GM18870 (cell line): ENCODE results near the gene CIB1.

ENCODE experiments used
- ATAC-seq: cut with Tn5 transposase; IDR thresholded peaks from one replicate; pipeline ENCODE4 v1.9.1; 2021; ENCODE audit warnings: moderate library complexity; ENCODE audit not compliant: unreplicated experiment

CIB1 gene

DNA sequence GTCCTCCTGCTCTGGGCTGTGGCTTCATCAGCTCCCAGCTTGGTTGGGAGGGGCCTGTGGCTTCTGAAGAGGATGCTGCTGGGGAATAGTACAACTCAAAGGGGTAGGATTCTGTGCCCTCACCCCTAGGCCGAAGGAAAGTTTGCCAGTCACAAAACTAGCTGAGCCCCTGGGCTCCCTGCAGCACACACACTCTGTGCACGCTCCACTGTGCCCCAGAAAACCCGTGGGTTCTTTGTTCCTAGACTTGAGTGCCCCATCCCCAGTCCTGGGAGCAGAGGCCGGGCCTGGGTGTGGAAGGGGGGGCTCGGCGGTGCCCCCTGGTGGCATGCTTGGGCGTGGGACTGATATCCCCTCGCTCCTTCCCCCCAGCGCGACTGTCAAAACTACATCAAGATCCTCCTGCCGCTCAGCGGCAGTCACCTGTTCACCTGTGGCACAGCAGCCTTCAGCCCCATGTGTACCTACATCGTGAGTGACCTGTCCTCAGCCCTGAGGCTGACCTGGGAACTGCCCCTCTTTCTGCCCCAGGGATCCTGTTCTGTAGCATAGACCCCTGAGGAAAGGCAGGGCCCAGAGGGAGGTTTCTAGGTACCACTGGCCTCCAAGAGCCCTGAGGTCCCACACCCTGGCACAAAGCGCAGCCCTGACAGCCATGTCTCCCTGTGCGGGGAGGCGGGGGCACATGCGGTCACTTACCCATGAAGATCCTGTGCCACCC, 14.2 kb downstream of the CIB1 start:
- ATAC-seq, result no peak

DNA sequence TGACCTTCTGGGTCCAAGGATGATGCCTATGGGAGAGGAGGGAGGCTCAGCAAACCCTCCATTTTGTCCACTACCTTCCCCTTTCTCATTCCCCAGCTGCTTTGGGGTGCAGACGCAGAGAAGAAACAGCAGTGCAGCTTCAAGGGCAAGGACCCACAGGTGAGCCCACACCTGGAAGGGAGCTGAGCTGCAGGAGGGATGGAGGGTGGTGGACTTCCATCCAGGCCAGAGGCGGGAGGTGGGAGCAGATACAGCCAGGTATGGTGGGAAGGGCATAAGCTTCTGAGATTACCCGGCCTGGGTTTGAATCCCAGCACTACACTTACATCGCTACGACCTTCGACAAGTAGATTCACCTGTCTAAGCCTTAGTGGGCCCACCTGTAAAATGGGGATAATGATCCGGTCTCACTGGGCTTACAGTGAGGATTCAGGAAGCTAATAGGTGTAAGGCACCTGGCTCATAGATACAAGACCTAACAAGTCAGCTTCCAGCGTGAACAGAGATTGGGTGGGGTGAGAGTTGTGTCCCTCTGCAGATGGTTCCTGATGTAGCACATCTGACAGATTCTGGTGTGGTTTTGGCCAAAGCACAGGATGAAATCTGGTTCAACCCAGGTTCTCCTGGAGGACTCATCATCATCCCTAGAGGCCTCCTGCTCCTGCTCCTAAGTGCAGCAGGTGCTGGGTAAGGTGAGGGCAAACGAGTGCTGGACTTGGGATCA, 15.9 kb downstream of the CIB1 start:
- ATAC-seq, result no peak

DNA sequence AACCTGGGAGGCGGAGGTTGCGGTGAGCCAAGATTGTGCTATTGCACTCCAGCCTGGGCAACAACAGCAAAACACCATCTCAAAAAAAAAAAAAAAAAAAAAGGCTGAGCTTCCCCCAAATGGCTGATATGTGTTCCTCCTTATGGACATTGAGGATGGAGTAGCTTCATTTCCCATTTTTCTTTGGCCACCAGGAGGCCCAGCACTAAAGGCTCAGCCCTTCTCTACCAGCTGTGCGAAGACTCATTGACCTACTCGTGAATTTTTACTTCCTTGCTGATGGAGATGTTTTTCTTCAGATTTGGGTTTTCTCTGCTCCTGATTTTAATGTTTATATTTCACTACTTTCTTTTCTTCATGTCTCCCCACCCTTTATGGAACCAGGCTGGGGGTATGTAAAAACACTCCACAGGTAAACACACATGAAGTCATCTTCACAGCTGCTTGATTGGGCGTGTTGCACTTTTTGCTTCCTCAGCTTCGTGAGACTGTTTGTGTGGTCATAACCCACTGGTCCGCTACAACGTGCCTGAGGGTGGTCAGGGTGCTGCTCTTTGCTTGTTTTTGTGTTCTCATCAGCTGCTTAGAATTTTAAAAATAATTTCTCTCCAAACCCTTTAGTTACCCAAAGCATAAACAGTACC, 19.1 kb downstream of the CIB1 start:
- no peak for ATAC-seq

DNA sequence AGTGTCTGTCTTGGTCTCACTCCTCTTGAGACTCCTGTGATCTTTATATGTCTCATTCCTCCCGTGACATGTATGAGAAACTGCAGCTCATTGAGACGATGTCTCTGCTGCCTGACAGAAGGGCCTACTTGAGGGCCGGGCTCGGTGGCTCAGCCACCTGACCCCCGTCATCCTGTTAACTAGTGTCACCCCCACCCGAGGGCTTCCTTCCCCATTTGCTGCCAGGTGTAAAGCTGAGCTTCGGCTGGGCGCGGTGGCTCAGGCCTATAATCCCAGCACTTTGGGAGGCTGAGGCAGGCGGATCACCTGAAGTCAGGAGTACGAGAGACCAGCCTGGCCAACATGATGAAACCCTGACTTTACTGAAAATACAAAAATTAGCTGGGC, 19.9 kb downstream of the CIB1 start:
- no peak for ATAC-seq

DNA sequence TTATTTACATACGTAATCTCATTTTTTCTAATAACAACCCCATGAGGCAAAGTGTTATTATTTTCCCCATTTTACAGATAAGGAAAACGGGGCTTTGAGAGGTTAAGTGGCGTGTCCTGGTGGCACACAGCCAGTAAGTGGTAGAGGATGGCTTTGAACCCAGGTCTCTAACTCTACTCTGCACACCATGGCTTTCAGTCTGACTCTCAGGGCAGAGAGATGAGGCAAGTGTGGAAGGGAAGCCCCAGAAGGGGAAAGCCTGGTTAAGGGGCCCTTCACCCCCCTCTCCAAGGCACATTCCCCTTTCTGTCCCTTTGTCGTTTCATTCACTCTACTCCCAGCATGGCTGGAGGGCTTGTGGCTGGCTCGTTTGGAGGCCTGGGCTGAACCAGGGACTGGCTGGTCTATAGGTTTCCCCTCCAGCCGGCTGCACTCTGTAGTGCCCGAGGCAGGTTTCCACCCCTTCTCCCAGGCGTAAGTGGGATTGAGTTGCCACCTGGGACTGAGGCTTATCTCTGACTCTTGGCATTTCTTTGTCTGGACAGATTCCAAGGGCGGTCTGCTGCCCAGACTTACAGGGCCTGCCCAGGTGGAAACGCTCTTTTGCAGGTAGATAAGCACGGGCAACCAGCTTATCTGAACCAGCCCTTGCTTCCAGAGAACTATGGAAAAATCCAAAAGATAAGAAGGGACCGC, 20.5 kb downstream of the CIB1 start:
- no peak for ATAC-seq

DNA sequence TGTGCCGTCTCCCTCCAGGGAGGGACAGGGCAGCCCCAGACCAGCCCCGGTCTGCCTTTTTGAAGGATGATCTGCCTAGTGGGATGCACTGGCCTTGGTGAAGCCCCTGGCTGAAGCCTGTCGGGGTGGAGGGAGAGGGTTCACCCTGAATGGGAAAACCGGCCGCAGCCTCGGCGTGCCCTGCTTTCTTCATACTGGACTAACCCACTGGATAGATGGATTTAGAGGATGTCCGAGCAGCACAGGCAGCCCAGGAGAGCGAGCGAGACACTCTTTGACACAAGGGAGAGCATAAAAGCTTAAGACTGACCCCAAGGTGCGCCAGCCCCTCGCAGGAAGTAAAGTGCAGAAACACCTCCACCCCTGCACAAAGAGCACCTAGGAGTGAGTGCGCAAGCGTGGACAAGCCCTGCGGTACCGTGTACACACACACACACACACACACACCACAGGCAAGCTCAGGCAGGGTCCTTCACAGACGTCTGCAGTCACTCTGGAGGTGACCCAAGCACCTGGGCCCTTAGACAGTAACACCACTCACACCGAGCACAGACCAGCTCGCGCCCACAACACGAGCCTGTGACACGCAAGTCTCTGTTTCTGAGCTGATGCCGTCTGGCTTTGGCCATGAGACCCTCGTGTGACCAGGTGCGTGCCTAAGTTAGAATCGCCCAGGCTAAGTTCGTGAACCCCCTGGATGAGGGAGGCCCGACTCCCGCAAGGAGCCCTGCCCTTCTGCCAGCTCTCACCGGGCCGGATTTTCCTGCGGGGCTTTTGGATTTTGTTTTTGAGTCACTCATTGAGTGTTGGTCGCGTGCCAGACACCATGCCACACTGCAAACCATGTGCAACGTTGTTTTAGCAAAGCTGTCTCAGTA, 21.3 kb downstream of the CIB1 start:
- no peak for ATAC-seq

DNA sequence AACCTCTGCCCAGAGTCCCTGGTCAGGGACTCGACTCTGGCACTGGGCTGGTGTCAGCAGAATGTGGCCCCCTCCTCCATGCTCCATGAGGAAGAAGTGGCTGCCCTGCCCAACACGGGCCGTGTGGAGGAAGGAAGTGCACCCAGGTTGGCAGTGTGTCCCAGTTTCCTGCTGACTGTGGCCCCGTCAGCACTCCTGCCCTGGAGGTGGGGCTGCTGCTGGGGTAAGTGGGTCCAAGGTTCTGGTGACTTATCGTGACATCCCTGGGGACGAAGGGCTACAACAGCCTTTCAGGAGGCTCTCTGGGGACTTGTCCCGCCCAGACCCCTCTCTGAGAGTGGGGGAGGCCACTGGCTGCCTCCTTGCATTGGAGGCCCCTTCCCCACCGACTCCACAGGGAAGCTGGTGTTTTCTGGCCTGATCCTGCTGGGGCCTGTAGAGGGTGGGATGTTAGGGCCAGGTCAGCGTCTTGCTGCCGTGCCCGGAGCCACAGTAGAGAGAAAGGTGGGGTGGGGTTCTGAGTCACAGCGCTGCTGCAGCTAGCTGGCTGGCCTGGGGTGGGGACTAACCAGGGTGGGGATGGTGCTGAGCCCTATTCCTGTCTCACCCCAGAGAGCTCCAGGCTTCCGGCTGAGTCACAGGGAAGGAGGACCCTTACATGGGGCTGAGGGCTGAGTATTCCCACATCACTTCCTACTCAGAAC, 22.1 kb downstream of the CIB1 start:
- ATAC-seq, result no peak

DNA sequence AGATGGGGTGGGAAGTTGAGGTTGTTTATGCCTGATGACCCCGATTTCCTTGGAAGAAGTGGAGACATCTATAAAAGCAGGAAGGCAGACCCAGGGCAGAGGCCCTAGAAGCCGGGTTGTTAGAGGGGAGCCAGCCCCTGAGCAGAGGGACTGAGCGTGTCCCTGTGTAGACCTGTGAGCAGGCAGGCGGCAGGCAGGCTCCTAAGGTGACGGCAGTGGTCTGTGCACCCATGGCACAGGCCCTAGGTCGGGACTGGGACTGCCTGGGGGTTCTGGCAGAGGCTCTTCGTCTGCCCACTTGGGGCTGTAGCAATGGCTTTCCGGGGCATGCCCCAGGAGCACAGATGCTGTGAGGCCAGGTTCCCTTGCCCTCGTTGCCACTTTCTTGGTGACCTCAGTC, 22.7 kb downstream of the CIB1 start:
- ATAC-seq, result no peak

DNA sequence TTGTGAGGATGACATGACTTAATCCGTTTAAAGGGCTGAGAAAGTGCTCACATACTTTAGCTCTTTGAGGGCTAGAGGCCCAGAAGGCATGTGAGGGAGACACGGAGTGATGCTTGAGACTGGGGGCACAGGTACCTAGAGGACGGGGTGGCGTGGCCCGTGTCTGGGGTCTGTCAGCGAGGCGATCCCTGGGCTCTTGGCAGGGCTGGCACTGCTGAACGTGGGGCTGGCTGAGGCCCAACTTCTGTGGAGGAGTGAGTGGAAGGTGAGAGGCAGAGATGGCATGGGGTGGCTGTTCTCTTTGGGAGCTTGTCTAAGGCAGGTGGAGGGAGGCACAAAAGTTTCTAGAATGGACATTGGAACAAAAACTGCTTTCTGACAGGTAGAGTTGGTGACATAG, 23.1 kb downstream of the CIB1 start:
- no peak for ATAC-seq

DNA sequence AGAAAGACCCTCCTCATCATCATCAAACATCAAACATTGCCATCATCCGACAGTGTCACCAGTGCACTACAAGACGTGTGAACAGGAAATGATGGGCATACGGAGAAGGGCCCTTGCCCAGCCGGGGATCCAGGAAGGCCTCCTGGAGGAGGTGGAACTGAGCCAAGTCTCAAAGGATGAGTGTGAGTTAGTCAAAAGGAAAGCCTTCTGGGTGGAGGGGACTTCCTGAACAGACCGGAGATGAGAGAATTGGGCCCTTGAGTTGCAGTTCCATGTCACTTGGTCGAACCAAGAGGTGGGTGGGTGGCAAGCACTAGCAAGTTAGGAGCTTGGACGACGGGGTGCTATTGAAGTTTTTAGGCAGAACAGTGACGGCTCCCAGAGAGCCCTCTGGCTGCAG, 24.1 kb downstream of the CIB1 start:
- peak; percentile 60 for ATAC-seq

DNA sequence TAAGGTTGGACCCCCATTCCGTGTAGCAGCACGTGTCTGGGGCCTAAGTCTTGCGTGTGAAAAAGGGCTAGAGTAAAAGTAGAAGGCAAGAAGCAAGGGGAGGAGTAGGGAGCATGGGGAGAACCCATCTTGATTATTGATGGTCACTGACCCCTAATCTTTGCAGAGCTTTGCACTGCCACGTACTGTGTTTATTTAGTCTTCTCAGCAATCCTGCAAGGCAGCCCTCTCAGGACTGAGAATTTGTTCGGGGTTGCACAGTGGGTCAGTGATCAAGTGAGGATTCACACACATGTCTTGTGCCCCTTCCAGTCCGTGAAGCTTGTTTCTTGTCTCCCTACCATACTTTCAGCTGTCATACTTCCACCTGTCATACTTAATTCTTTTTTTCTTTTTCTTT, 25.4 kb downstream of the CIB1 start:
- ATAC-seq, result no peak

DNA sequence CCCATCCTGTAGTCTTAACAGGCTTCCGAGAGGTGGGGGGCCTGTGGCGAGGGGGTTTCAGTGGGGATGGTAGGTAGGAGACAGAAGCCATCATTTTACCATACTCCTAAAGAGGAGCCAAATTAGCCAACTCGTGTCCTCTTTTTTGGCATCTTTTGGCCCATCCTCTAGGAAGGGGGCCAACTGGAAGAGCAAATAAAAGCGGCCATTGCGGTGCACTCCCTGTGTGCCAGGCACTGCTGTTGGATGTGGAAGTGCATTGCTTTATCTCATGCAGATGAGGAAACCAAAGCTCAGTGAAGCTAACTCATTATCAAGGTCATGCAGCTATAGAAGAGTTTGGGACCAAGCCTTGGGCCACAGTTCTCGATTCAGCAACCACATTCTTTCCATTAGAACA, 26.5 kb downstream of the CIB1 start:
- no peak for ATAC-seq

DNA sequence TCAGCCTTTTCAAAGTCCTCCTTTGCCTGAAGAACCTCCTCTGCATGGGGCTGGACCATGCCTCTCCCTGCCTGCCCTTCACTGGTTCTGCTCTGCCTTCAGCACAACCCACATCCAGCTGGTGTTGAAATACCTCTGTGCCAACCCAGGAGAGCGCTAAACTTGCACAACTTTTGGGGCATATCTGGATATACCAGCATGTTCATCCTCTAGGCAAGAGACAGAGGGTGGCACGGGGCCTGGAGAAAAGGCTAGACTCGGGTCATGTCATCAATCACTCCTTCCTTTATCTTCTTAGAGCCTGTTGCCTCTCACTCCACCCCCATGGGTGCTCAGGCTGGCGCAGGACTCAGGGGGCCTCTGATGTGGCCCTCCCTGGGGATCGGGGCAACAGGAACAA, 27.9 kb downstream of the CIB1 start:
- no peak for ATAC-seq

DNA sequence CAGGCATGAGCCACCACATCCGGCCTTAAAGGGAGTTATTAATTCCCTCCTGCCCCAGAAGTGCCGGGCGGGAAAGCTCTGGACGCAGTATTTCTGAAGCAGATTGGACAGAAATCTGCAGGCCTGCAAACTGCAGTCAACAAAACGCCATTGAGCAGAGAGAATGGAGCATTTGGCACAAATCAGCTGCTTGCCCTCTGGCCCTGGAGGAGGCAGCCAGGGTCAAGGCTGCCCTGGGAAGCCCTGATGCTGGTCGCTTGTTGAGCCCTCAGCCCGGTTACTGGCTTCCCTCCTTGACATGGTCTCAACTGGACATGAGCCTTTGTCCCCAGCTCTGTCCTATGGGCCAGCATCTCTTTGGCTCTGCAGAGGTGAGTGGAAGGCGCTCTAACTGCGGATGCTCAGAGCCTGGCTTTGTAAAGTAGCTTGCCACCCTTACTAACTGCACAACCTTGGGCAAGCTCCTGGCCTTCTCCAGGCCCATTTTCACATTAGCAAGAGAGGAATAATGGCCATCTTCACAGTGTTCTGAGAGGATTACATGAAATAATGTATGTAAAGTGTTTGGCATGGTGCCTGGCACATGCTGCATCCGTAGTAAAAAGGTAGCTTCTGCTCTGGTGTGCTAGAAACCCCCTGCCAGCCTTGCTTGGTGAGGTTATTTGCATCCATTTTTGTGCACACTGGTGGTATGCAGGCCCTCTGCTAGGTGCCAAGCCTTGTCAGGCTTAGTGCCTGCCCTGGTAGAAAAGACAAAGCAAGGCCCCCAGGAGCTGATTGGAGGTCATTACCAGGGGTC, 28.5 kb downstream of the CIB1 start:
- no peak for ATAC-seq

DNA sequence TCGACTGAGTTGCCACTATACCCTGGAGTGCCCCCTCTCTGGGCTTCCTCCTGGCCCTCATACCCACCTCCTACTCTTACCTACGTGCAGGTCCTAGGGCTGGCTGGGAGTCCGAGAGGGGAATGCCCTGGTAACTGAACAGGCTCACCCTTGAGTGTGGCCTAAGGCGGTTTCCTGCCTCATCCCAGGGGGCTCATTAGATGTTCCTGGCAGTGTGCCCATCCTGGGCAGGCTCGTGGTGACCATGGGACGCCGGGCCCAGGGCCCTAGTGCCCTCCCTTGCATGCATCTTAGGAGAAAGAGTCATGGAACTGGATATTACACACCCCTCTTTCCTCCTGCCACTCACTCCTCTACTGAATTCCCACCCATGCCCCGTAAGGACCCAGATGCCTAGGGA, 29.8 kb downstream of the CIB1 start:
- peak; percentile 51 for ATAC-seq

DNA sequence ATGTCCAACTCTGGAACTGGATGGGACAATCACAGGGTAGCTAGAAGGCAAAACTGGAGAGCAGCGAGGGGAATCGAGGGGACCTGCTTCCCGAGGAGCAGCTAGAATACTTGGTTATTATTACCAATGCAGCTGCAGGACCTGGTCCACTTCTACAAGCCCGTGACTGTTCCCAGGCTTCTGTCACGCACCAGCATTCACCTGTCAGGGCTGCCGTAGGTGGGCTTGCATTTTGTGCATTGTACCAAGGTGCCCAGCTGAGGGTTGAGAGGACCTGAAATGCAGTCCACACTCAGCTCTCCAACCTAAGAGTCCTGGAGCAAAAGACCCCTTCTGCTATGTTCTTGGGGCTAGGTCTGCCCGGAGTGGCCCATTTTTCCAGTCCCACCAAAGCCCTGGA, 30.3 kb downstream of the CIB1 start:
- no peak for ATAC-seq

DNA sequence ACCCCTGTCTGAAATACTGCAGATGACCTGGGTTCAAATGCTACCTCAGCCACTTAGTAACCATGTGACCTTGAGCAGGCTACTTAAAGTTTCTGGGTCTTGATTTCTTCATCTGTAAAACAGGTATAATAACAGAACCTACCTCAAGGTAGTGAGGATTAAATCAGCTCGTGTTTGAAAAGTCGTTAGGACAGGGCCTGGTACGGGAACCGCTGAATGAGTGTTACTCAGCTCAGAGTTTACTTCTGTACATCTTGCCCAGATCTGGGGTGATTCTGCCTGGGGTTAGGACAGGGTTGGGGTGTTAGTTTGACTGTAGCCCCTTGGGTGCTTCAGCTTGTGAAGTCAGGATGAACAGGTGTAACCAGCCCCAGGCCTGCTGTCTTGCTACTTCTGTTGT, 30.8 kb downstream of the CIB1 start:
- ATAC-seq, result no peak

DNA sequence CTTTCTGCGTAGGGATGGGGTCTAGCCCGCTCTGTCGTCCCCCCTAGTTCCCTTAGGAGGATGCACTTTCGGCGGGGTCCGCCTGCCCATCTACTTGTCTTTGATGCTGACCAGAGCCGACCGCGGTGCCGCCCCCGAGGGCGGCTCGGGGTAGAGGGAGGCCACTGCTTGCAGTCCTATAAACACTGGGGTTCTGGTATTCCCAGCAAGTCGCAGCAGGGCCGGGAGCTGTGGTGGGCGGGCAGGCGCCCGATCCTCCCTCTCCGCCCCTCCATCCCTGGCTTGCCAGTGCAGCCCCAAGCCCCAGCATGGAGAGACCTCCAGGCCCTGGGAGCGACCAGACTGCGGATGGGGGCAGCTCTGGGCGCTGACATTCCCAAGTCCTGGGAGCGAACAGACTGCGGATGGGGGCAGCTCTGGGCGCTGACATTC, 31.8 kb downstream of the CIB1 start:
- no peak for ATAC-seq
